ENCODE results near the gene HOXA13.

HOXA13 gene

GRCh38 chr7:27182285-27182841 lies 17.5 kb downstream of the HOXA13 start:
- no peak for DNase-seq (ENCODE audit: low read depth, low spot score)

GRCh38 chr7:27181795-27182275 lies 18.1 kb downstream of the HOXA13 start:
- no peak for DNase-seq (ENCODE audit: low read depth, low spot score)

DNA sequence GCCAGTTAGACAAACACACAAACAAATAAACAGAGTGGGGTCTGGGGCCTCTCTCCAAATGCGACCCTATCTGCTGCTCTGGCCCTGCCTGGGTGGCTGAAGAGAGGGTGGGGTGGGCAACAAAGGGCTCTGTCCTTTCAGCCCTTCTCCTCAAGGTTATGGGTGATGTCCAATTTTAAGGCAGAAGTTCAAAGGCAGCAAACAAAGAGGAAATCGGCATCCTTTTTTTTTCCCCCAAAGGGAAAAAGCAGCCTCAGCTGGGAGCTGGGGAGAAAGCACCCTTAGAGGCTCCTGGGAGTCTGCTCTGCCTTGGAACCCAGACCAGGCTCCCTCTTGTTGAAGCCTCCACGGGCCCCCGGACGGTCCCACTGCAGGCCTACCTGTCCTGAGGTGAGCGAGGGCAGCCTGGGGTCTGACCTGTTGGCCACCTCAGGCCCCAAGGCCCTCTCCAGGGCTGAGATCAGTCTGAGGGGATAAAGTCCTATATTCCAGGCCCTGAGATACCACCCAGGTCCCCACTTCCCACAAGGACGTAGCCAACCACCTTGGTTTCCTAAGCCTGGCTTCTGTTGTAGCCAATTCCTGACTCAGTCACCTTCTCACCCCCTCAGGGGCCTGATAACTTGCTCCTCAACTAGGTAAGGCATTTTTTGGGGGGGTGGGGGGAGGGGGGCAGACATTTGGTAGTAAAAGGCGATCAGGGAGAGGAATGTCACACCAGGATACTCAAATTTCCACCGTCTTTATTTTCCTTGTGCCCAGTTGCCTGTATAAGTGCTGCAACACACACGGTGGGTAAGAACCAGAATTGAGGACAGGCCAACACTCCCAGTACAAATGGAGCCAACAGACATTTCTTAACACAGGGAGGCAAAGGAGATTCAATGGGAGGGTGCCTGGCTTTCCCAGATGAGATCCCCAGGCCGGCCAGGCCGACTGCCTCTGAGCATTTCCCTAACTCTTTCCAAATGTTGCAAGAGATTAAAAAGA lies 19.2 kb downstream of the HOXA13 start:
- DNase-seq (ENCODE audit: low read depth, low spot score), result no peak

DNA sequence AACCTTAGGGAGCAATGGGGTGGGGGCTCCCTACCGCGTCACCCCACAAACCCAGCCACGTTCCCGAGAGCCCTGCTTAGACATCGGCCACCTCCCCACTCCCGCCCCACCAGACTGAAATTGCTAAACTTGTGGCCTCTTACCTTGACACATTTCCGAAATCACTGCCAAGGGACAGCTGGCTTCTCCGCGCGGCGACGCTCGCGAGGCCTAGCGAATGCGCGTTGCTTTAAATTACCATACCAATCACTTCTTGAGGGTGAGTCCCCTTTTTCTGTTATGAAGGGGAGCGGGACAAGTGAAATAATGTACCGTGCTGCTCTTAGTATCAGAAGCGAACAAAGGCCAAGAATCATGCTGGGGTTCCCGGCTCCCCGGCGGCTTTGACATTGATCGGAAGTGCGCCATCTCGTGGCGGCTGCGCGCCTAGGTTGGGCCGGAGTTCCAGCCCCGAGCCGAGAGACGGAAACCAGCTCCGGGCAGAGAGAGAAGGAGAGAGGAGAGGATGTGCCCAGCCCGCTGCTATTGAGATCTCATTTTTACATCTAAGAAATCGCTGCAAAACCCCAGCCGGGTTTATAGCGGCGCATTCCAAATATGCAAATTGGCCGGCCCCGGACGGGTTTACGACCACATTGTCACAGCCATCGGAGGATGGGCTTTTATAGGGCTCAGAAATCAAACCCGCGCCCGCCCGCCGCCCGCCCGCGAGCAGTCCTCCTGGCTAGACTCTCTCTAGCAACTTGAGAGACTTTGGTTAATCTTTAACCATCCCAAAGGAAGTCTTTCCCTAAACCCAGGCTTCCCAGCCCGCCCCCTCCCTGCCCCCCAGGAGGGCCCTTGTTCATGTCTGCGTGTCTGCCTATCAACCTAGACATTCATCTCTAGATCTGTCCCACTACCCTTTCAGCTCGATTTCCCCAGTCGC lies 20.1 kb downstream of the HOXA13 start:
- peak; percentile 54 for DNase-seq (ENCODE audit: low read depth, low spot score)

DNA sequence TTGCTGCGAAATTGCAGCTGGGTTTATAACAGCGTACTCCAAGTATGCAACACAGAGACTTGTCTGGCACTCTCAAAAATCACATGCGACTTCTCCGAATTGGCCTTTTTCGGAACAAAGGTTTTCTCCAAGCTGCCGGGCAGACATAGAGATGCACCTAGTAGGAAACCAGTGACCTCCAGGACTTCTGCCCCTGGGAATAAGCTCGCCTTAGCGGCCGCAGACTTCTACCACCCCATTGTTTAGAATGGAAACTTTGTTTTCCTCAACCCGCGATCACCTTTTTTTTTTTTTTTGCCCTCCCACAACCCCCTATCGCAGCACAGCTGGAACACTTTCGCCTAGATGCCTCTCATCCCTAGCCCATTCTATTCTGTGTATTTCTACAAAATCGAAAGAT lies 20.9 kb downstream of the HOXA13 start:
- DNase-seq (ENCODE audit: low read depth, low spot score), result no peak

DNA sequence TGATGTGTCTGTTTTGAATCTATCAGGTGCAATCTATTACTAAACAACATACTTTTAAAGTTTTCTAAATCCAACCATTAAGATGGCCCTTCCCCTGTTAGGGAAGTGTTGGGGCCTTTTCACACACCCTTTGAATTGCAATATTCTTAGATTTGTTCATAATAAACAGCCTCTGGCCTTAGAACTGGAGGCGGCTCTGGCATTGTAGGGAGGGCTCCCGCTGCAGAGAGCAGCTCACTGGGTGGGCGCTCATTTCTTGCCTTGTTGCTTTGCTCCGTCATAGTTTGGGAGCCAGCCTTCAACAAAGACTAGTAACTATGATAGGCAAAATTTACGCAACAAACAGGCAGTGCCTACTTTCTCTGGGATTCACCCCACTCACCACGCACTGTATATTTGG lies 21.5 kb downstream of the HOXA13 start:
- no peak for DNase-seq (ENCODE audit: low read depth, low spot score)

DNA sequence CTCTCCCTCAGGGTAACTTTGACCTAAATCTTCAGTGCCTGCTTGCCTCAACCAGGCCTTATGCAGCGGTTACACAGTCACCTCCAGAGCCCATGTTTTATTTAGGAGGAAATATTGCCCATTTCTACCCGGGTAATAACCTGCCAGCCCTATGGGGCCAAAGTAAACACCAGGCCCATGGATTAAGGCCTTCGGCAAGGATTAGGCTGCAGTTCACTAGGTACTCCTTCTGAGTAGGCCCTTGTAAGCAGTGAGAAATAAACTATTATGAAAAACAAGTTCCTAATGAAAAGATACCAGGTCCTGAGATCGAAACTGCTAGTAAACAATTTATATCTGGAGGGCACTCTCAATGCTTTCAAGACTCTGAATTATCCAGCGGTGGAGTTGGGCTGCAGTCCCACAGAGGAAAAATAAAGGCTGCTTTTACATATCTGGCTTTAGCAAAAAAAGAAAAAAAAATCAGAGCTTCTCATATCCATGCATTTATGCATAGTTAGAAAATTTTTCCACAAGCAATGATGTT lies 22.0 kb downstream of the HOXA13 start:
- no peak for DNase-seq (ENCODE audit: low read depth, low spot score)

- DNase-seq (ENCODE audit: low read depth, low spot score), result no peak
These were observed 22.7 kb downstream of the HOXA13 start for GRCh38 chr7:27176962-27177794.

- no peak for DNase-seq (ENCODE audit: low read depth, low spot score)
These were observed 23.4 kb downstream of the HOXA13 start for GRCh38 chr7:27176524-27176845.

- DNase-seq (ENCODE audit: low read depth, low spot score), result no peak
These were observed 24.0 kb downstream of the HOXA13 start for GRCh38 chr7:27175626-27176523.

GRCh38 chr7:27174874-27175625 lies 24.8 kb downstream of the HOXA13 start:
- no peak for DNase-seq (ENCODE audit: low read depth, low spot score)

- DNase-seq (ENCODE audit: low read depth, low spot score), result no peak
These were observed 25.7 kb downstream of the HOXA13 start, which contains the start of gene HOXA10 for GRCh38 chr7:27173956-27174873. HOXA10 (minus strand) TSS chr7:27174320; CDS start chr7:27174306, 14 bp downstream.

DNA sequence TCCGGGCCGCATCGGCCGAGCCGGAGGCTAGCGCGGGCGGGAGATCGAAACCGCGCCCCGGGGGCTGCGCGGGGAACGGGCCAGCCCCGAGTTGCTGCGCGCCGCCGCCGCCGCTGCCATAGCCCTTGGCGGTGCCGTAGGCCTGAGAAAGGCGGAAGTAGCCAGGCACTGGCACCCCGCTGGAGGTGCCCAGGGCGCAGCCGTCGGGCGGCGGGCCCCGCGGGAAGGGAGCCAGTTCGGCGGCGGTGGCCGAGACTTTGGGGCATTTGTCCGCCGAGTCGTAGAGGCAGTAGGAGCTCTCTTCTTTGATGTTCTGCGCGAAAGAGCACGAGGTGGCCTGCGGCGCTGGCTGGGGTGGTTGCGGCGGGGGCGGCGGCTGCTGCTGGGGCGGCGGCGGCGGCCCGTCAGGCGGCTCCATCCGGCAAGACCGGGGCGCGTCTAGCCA lies 26.4 kb downstream of the HOXA13 start:
- DNase-seq (ENCODE audit: low read depth, low spot score), result no peak

DNA sequence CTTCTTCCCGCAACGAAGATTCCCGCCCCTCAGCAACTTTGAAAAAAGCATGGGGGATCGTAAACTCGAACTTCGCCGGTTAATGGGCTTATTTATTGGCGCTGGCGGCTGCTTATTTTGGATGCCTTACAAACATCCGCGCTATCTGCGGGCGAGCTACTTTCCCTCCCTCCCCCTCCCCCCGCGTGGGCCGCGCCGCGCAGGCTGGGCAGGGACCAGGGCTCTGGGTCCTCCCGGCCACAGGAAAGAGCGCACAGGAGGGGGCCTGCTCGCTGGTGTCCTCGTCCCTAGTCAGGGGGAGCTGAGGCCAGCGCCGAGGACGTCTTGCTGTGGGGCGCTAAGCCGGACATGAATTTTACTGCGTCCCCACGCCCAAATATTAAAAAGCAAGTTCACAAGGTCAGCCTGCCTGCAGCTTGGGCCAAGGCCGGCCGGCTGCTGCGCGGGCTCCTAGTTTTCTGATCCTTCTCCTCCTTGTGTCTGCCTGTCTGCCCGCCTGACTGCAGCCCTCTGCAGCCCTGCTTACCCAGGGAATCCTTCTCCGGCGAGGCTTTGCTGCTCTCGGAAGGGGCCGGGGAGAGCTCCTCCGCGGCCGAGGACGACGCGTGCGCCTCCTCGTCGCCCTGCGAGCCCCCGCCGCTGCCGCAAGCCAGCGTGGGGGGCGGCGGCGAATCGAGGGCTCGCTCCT lies 26.9 kb downstream of the HOXA13 start:
- DNase-seq (ENCODE audit: low read depth, low spot score), result no peak

DNA sequence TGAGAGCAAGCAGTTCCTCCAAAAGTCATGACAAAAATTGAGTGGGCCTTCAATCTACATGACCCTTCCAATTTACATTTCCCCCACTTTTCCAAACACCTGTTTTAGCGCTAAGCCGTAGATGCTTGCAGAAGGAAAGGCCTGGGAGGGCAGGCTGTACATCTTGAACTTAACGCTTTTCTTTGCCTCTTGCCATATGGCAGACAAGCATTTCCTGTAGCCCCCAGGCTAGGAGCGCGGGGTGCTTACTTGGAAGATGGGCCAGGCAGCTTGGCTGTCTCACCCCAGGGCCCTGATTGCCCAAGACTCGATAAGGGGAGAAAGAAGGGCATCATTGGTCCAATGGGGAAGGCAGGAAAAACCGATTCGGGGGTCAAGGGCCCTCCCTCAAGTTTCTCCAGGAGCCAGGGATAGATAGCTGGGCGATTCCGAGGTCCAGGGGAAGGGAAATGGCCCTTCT lies 27.5 kb downstream of the HOXA13 start:
- DNase-seq (ENCODE audit: low read depth, low spot score), result no peak

DNA sequence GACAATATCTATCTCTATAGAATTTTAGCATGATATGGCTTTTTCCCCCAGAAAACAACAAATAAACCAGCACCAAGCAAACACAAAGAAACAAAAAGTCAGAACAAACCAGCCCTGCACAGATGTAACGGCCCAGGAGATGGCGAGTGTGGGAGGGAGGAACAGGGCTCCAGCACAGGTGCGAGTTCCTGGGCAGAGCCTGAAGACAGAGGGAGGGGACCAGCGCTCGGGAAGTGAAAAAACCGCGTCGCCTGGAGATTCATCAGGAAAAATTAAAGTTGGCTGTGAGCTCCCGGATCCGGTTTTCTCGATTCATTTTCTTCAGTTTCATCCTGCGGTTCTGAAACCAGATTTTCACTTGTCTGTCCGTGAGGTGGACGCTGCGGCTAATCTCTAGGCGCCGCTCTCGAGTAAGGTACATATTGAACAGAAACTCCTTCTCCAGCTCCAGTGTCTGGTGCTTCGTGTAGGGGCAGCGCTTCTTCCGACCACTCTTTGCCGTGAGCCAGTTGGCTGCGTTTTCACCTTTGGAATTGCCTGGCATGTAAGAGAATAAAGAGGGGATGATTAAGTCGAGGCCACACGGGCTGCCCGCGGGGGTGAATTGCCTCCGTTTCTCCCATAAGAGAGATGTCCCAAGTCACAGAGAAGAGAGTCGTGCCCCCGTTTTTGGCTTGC lies 28.1 kb downstream of the HOXA13 start:
- no peak for DNase-seq (ENCODE audit: low read depth, low spot score)

DNA sequence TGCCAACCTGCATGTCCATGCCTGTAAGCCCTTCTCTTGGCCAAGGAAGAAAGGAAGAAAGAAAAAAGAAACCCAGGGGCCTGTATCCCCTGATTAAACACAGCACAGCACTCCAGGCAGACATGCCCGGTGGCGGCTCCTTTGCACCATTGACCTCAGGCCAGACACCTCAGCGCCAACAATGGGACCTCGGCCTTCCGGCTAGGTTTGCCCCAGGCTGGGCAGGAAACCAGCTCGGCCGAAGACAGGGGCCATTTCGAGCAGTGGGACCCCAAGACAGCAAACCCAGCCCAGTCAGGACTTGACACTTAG lies 28.6 kb downstream of the HOXA13 start:
- DNase-seq (ENCODE audit: low read depth, low spot score), result no peak

All from astrocyte of the hippocampus (primary cell).